NK-92 (cell line): ENCODE results near the gene HS3ST3A1.

Source experiments
- DNase-seq: peaks from one replicate; lab custom pipeline; 2025; ENCODE audit not compliant: unreplicated experiment; lab: John Stamatoyannopoulos, UW

The HS3ST3A1 gene

GRCh38 chr17:13598353-13599167, 3.2 kb downstream of the HS3ST3A1 start:
- DNase-seq: no peak

- DNase-seq: no peak
These were observed 3.9 kb downstream of the HS3ST3A1 start for GRCh38 chr17:13597723-13598347.

- DNase-seq: no peak
These were observed 5.3 kb downstream of the HS3ST3A1 start for GRCh38 chr17:13596241-13596923.

- DNase-seq: no peak
These were observed 6.2 kb downstream of the HS3ST3A1 start for GRCh38 chr17:13595599-13595899.

GRCh38 chr17:13594762-13595598, 6.7 kb downstream of the HS3ST3A1 start:
- no peak for DNase-seq

GRCh38 chr17:13594310-13594709, 7.4 kb downstream of the HS3ST3A1 start:
- DNase-seq: no peak

GRCh38 chr17:13593757-13594156, 8.0 kb downstream of the HS3ST3A1 start:
- no peak for DNase-seq

- no peak for DNase-seq
These were observed 8.5 kb downstream of the HS3ST3A1 start for GRCh38 chr17:13593021-13593751.

- DNase-seq: no peak
These were observed 9.3 kb downstream of the HS3ST3A1 start for GRCh38 chr17:13592427-13592826.

- no peak for DNase-seq
These were observed 11.3 kb downstream of the HS3ST3A1 start for GRCh38 chr17:13590441-13590840.

- DNase-seq: no peak
These were observed 12.1 kb downstream of the HS3ST3A1 start for GRCh38 chr17:13589658-13590057.

- no peak for DNase-seq
These were observed 14.0 kb downstream of the HS3ST3A1 start for GRCh38 chr17:13587487-13588338.

GRCh38 chr17:13584701-13585080, 17.0 kb downstream of the HS3ST3A1 start:
- no peak for DNase-seq

GRCh38 chr17:13583996-13584700, 17.6 kb downstream of the HS3ST3A1 start:
- no peak for DNase-seq

- no peak for DNase-seq
These were observed 18.8 kb downstream of the HS3ST3A1 start for GRCh38 chr17:13582776-13583547.

- DNase-seq: no peak
These were observed 19.8 kb downstream of the HS3ST3A1 start for GRCh38 chr17:13581925-13582324.

GRCh38 chr17:13580790-13581189, 20.9 kb downstream of the HS3ST3A1 start:
- no peak for DNase-seq
